ENCODE data around the gene SMARCAL1.
A peak's percentile ranks its signal among the peaks of the same experiment; 100 is the strongest.
"Not testable (repeated sequence)": the region's sequence is repeated elsewhere in the genome, so short reads cannot be mapped to it uniquely, and the experiment has no call there.

Gene SMARCAL1

DNA sequence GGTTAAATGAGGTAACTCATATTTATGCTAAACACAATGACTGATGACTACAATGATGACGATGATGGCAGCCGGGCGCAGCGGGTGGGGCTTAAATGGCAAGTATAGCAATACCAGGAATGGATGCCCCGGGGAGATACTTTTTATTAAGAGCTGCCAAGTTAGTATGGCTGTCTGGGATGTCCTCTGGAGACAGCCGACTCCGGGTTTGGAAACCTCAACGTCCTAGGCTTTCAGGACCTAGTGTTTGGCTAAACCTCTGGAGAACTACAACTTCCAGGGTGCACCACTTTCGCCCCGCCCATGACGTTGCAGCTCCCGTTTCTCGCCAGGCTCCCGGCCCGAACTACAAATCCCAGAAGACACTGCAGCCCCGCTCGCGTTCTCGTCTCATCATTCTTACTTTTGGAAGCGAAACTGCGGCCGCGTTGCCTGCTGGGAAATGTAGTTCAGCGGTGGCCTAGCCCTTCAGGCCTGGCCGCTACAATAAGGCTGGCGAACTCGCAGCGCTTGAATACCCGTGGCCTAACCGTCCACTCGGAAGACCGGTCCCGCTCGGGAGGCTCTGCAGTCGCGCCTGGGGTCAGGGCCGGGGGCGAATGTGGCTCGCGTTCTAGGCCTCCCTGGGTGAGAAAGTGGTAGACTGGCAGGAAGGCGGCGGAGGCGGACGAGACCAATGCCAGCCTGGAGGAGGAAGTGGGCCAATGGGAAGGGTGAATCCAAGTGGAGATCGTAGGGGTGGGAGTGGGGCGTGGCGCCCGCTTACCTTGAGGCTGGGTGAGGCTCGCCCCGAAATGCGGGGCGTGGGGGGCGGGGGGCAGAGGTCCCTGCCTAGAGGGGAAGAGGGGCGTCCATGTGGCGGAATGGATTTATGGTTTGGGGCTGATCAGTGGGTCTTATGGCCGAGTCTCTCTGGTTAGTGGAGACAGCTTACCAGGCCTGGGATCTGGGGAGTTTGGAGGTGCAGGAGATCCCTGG is at the start of gene SMARCAL1:
TSS of gene SMARCAL1 (plus strand) at position 463 of the 978 bp plus-strand sequence. CDS start 2,221 bp downstream, outside the sequence.
- DNase-seq = peak; percentile 99

- DNase-seq = peak; percentile 41
These were observed 49.6 kb upstream of the SMARCAL1 start for GRCh38 chr2:216362730-216363129.

- DNase-seq = no peak
These were observed 49.1 kb upstream of the SMARCAL1 start for GRCh38 chr2:216363221-216363620.

DNA sequence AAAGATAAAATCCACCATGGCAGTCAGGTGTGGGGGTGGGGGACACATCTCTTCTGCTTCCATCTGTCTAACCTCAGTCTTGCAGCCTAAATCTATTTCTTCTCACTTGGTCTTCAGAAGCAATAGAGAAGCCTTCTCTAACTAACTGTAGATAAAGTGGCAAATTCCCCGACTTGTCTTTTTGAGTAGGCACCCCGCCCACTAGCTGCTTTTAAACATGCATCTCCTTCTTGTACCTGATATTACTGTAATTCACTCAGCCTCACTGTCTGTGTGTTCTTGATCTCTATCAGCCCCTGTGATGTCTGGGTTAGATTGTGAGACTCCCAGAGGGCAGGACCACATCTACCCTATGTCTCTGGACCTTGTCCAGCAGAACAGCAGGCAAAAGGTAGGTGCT is 46.8 kb upstream of the SMARCAL1 start:
- no peak for DNase-seq

DNA sequence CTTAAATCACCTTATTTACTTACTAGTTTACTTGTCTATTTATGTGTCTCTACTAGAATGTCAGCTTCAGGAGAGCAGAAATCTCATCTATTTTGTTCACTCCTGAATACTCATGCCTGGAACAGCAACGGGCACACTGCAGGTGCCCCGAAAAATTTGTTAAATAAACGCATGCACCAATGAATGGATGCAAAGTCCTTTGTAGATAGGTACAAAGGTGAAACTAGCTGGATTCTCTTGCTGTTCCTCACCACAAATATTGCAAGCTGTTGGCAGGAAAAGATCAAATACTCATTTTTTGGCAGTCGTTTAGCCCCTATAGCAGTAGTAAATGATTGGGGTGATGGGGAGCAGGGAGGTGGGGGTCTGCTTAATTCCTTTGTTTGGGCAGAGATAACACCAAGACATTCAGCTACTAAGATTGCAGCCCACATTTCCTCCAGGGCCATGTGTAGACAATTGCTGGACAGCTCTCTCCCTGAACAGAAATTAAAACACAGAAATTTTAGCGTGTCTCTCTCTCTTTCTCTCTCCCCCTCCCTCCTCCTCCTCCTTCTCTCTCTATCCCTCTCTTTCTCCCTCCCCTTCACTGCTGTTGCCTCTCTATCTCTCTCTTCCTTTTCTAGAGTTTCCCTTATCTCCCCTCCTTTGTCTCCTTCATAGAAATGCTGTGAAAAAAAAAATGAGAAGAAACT is 45.4 kb upstream of the SMARCAL1 start:
- no peak for DNase-seq

DNA sequence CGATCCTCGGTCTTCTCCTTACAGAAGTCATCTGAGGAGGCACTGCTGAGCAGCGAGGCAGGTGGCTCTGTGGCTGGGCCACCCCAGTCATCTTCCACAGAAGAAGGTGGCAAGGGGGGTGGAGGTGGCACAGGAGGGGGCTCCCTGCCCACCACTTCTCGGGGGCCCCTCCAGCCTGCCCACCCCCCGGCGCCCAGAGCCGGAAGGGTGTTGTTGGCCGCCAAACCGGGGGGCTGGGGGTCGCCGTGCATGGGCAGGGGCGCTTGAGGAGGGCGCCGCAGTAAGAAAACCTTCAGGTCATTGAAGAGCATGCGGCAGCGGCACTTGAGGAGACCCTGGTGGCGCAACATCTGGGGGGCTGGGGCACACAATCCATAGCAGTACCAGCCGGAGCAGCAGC is 42.5 kb upstream of the SMARCAL1 start:
- no peak for DNase-seq

DNA sequence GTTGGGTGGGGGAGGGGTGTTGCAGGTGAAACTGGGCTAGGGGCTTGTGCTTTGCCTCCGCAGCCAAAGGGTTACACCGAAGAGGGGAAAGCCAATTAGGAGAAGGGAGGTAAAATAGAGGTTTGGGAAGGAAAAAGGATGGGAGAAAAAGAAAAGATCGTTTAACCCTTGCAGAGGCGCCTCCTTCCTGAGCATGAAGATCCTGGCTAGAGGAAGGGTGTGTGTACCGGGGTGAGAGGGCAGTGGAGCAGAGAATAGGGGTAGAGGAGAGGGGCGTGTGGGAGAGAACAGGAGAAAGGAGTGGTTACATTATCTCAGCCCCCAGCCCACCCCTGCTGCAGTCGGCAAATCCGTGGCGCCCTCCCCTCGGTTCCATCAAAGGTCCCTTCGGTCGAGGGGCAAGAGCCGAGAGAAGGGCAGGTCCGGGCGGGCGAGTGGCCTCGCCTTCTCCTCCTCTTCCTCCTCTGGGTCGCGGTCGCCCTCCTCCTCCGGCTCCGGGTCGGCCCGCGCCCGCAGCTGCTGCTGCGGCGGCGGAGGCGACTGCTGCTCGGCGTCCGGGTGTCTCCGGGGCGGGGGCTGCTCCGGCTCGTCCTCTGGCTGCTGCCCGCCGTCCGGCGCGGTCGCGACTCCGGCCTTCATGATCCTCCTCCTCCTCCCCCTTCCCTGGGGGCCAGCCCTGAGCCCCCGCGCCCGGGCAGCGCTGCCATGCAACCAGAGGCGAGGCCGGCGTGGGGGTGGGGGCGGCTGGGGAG is 41.1 kb upstream of the SMARCAL1 start:
- no peak for DNase-seq

DNA sequence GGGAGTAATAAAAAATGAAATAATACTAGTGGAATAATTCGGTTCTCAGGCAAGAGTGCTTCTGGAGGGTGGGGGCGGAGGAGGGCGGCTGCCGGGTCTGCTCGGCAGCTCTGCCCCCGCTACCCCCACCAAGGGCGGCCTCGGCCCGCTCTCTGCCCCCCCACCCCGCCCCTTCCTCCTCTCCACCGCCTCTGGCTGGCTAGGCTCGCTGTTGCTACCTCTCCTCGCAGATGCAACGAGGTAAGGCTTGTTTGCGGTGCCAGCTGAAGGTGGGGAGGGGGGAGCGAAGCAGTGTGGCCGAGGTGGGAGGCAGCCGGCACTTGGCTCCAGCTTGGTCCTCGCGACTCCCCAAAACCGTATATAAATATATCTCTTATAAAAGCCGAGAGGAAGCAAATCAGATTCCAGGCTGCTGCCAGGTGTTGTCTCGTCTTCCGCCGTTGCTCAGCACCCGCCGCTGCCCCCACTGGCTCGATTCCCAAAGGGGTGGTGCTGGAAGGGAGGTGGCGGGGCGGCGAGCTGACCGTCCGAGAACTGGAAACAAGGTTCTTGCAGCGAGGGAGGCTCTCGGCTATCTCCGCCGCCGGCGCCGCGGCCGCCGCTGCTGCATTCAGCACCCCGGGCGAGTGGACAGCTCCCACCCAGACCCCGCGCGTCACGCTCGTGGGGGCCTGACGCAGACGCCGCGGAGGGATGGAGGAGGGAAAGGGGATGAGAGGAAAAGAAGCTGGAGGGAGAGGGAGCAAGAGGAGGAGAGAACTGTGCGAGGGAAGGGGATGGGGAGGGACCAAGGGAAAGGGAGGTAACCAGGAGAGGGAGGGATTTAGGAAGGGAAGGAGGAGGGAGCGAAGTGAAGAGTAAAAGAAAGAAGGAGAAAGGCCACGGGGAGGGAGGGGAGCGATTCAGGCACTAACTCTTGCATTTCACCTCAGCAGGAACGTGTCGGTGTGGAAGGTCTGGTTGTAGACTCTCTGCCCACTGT is 40.3 kb upstream of the SMARCAL1 start, which contains the start of gene MARCHF4:
TSS of gene MARCHF4 (minus strand) at position 763 of the 982 bp plus-strand sequence. CDS start 2,223 bp downstream, outside the sequence.
- peak; percentile 89 for DNase-seq

GRCh38 chr2:216372761-216373291 is 39.5 kb upstream of the SMARCAL1 start:
- DNase-seq = no peak

DNA sequence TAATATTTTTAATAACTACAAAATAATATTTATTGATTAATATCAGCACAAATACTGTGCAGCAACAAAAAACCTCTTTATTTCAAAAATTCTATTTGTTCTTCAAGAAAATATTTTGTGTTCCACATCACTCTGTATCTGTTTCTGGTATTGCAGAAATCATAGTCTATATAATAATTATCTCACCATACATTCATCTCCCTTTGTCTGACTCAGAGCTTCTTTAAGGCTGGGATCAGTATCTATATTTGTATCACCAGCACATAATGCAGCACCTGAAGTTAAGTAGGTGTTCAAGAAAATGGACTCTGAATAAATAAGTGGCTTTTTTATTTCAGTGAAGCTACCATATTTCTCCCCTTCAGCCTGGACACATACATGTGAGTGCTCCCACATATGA is 38.4 kb upstream of the SMARCAL1 start:
- DNase-seq = no peak

DNA sequence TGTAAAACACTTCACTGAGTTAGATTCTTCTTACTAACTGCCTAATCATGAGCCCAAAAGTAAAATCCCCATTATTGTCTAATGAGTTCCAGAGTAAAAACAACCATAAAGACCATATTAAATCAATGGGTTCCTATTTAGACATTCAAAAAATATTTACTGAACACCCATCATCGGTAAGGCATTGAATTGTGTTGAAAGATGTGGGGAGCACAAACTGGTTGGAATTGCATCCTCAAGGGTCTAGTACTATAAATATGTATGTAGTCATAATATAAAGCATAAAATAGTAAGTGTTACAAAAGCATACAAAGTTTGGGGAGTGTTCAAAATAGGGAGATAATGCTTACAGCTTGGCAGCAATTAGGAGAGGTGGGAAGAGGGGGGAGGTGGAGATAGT is 37.0 kb upstream of the SMARCAL1 start:
- no peak for DNase-seq

DNA sequence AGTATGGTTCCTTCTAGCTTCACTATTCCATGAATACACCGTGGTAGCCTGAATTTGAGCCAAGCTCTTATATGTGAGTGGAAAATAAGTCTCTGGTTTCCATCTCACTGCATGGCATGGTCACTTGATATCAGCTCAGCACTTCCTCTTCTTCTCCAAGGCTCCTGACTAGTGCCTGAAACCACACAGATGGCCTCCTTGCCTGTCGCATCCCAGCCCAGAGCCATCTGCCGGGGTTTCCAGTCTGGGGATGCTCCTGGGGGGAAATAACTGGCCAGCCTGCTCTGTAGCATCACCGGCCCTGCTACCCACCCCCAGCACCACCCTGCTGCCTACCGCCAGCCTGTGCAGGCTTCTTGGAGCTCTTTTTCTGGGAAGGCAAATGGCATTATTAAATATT is 32.3 kb upstream of the SMARCAL1 start:
- DNase-seq = no peak

- DNase-seq = not testable (repeated sequence)
These were observed 27.9 kb upstream of the SMARCAL1 start for GRCh38 chr2:216384409-216384808.

DNA sequence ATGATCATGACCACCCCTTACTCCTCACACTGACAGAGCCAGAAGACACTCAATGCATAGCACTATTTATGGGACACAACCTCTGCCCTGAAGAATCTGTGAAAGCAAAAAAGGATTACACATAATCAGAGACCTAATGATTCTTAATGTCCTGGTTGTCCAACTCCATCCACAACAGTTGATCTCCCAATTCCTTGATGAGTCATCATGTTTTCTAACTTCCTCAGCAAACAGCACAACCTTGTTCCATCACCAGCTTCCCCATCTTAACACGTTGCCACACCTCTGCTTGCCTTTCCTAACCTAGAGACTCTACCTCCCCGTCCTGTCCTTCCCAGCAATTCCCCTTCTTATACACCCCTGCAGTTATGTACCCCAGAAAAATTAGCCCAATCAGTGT is 26.8 kb upstream of the SMARCAL1 start:
- no peak for DNase-seq

- DNase-seq = no peak
These were observed 25.0 kb upstream of the SMARCAL1 start for GRCh38 chr2:216387262-216387661.

DNA sequence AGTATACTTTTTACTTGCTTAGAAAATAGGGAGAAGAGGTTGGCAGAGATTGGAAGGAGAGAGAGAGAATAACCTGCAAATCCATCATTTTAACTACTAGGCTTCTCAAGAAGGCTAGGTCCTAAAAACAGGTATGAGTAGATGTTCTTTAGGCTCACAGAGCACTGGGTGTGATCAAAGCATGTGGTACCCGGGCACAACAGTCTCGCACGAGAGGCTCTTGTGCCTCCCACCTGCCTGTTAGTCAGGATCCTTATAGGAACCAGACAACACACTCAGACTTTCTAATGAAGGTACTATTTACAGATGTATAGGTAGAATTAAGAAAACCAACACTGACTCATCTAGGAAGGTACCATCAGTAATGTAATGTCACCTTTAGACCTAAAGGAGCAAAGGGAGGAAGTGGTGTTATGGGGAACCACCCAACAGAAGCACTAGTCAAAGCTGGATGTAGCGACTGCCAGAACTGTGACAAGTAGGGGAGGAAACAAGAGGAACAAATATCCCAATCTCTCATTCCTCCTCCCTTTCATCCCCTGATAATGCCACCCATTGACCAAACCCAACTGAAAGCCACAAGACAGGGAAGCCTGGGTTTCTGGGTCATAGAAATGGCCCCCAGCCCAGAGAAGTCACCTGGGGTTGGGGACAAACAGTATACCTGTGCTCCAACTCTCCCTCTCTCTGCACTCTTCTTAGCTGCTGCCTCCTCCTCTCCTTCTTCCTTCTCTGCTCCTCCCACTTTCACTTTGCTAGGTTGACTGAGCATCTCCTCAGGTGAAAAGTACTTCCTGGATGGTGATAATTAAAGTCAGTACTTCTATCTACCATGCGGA is 24.0 kb upstream of the SMARCAL1 start:
- DNase-seq = no peak

DNA sequence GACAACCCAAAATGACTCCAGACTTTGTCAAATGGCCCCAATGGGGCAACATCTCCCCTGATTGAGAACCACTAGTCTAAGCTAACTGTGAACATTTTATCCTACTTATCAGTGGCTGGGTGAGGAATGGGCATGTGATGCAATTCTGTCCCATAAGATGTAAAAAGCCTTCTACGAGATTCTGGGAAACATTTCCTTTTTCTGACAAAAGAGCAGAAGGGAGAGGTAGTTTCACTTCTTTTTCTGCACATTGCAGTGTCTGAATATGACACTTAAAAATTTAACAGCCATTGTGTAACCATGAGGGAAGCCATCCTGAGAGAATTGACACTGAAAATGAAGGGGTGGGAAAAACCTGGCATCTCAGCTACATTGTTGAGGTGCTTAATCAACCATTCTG is 22.7 kb upstream of the SMARCAL1 start:
- DNase-seq = no peak

- no peak for DNase-seq
These were observed 20.9 kb upstream of the SMARCAL1 start for GRCh38 chr2:216391401-216391800.

DNA sequence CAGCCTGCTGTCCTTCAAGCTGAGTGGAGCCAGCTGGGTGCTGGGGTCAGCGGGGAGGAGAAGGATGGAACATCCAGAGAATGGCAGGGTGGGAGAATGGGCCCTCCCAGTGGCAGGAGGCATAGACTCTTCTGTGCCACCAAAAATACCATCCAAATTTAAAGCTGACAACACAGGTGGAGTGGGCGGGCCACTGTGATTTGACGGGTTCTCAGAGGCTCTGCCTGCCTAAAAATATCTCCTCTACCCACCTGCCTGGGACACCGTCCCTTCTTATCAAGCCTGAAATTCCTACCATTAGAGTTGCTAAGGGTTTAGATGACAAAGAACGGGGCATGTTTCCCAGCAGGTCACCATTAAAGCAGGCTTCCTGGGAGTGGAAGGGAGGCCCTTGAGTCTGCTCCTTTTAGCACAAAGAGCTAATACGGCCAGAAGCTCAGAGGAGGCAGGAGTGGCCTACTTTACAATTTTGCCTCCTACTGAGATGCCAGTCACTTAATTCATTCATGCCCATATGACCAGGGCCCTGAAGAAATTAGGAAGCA is 20.2 kb upstream of the SMARCAL1 start:
- no peak for DNase-seq
